Colonic mucosa (tissue), 4 donors: Measurements from ENCODE around the gene ITLN1. TPM values are rescaled to one million over a fixed set of nuclear protein-coding genes. Genes with fewer than 3 reads are reported as not detected.
"Not testable (repeated sequence)": the region's sequence is repeated elsewhere in the genome, so short reads cannot be mapped to it uniquely, and the experiment has no call there.

Source experiments
- DNase-seq: peaks from one replicate; pipeline ENCODE4 v3.0.0-alpha.2; 2020
- H3K27ac ChIP-seq: fragments of 200-600 bp; one replicate; pipeline ENCODE4 v1.8.0; 2021
- H3K27me3 ChIP-seq: fragments of 200-600 bp; one replicate; pipeline ENCODE4 v1.8.0; 2021
- H3K36me3 ChIP-seq: fragments of 200-600 bp; one replicate; pipeline ENCODE4 v1.8.0; 2021
- H3K4me1 ChIP-seq: fragments of 200-600 bp; one replicate; pipeline ENCODE4 v1.8.0; 2021; ENCODE audit warnings: mild to moderate bottlenecking
- H3K4me3 ChIP-seq: fragments of 200-600 bp; one replicate; pipeline ENCODE4 v1.8.0; 2021
- H3K9ac ChIP-seq, 2 donors: one replicate each; pipeline ENCODE4 v1.7.0; 2013; ENCODE audit warnings: control low read depth in 2 of 2, low read depth in 2 of 2, low read length in 2 of 2
- H3K9me3 ChIP-seq: fragments of 200-600 bp; one replicate; pipeline ENCODE4 v1.8.0; 2021
- CTCF ChIP-seq: fragments of 200-600 bp; IDR thresholded peaks from one replicate; pipeline ENCODE4 v1.8.0; 2022; ENCODE audit warnings: antibody characterized with exemption, mild to moderate bottlenecking
- intact Hi-C: fragments of 100-400 bp; cut with DNase I; formaldehyde crosslinking; loops from one replicate; pipeline ENCODE4 v1.14.1; 2022
- total RNA-seq, 2 donors: library from RNA; stranded (reverse); fragmentation: NEBNext Ultra II Directional in 1 of 2; extraction: Animal tissue kit (Norgen Biotek cat#: 25700) in 1 of 2; gene quantifications; one replicate each; pipeline ENCODE4 v1.2.1, GENCODE V29; 2021
- donor health status: healthy.
- donor health status: DM: no; HTN: no; CAD: no.
- donor health status: DM: no; HTN: no; CAD: no.

The ITLN1 gene
- total RNA-seq, 2 donors from 2014 or later, result 164 to 256 TPM

DNA sequence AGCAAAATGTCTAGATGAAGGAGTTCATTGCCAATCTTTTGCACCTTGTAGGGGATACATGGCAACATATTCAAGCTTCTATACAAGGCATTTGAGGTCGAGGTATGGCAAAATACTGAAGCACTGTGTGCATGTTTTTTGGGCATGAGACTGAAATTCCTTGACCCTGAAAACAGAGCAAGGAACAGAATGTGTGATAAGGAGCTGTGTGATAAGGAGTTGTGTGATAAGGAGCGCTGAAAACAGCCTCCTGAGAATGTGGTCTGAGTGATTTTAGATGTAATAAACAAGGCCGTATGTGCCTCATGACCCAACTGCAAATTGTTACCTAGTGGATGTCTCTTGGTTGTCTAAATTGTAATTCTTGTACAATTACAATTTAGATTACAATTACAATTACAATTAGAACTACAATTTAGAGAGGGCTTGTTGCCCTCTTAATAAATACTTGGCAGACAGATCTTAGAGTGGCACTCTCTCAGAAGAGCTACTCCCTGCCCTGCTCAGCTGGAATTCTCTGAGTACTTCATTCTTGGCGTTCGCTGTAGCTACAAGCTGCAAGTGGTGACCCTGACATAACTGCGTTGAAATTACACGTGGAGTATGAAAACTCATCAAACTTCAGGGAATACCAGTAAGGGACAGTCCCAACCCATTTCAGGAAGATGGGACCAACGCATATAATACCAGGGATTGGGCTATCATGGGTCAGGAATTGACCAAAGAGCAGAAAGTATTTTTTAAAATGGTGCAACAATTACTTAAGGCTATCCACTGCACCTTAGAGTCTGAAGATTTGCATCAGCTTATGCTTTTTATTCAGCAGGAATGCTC, 20.0 kb upstream of the ITLN1 start:
- intact Hi-C loops, result no loop called here
- H3K4me3 ChIP-seq, result no peak overlapping the region
- no peak for DNase-seq
- no peak overlapping the region for H3K27ac ChIP-seq
- no peaks in the 10 kb centered on the region for H3K4me1 ChIP-seq
- H3K9me3 ChIP-seq, result no peaks in the 10 kb centered on the region
- no peak overlapping the region for H3K9ac ChIP-seq
- H3K27me3 ChIP-seq, result peaks cover 4% of the 10 kb centered on the region
- H3K36me3 ChIP-seq, result no peaks in the 10 kb centered on the region
- no peak for TF ChIP-seq CTCF

GRCh38 chr1:160902251-160902650, 17.3 kb upstream of the ITLN1 start:
- H3K27me3 ChIP-seq, H3K9ac ChIP-seq, DNase-seq, intact Hi-C loops, H3K36me3 ChIP-seq, H3K4me1 ChIP-seq, H3K9me3 ChIP-seq, H3K4me3 ChIP-seq, H3K27ac ChIP-seq: not testable (repeated sequence)

- Histone ChIP-seq H3K27ac (no peak overlapping the region), H3K27me3 (peaks cover 4% of the 10 kb centered on the region), H3K9ac (no peak overlapping the region), H3K4me1 (no peaks in the 10 kb centered on the region), H3K9me3 (no peaks in the 10 kb centered on the region), H3K4me3 (no peak overlapping the region), H3K36me3 (no peaks in the 10 kb centered on the region)
- no peak for TF ChIP-seq CTCF
- no peak for DNase-seq
- intact Hi-C loops, result no loop called here
These were observed 16.8 kb upstream of the ITLN1 start for GRCh38 chr1:160901768-160902167.

DNA sequence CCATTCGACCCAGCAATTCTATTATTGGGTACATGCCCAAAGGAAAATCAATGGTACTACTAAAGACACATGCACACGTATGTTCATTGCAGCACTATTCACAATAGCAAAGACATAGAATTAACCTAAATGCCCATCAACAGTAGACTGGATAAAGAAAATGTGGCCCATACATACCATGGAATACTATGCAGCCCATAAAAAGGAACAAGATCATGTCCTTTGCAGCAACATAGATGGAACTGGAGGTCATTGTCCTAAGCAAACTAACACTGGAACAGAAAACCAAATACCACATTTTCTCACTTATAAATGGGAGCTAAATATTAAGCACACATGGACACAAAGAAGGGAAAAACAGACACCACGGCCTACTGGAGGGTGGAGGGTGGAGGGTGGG, 15.7 kb upstream of the ITLN1 start:
- H3K4me3 ChIP-seq, H3K27ac ChIP-seq, H3K27me3 ChIP-seq, intact Hi-C loops, H3K9ac ChIP-seq, H3K9me3 ChIP-seq, H3K36me3 ChIP-seq, H3K4me1 ChIP-seq, DNase-seq: not testable (repeated sequence)

GRCh38 chr1:160894368-160895135, 9.6 kb upstream of the ITLN1 start:
- not testable (repeated sequence) for H3K9me3 ChIP-seq

DNA sequence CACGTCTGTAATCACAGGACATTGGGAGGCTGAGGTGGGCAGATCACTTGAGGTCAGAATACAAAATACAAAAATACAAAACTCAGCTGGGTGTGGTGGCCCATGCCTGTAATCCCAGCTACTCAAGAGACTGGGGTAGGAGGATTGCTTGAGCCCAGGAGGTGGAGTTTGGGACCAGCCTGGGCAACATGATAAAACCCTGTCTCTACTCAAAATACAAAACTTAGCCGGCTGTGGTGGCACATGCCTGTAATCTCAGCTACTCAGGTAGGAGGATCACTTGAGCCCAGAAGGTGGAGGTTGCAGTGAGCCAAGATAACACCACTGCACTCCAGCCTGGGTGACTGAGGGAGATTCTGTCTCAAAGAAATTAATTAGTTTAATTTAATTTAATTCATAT, 6.5 kb upstream of the ITLN1 start:
- no peak overlapping the region for H3K9ac ChIP-seq
- H3K27ac ChIP-seq, result no peak overlapping the region
- H3K27me3 ChIP-seq, result no peaks in the 10 kb centered on the region
- H3K36me3 ChIP-seq, result no peaks in the 10 kb centered on the region
- no peak for DNase-seq
- no peaks in the 10 kb centered on the region for H3K4me1 ChIP-seq
- TF ChIP-seq CTCF, result no peak
- no peaks in the 10 kb centered on the region for H3K9me3 ChIP-seq
- no peak overlapping the region for H3K4me3 ChIP-seq
- intact Hi-C loops, result no loop called here

More at GRCh38 chr1:160894368-160895135, 9.6 kb upstream of the ITLN1 start:
- H3K4me3 ChIP-seq, DNase-seq, H3K9ac ChIP-seq, H3K36me3 ChIP-seq, H3K27me3 ChIP-seq, intact Hi-C loops, H3K4me1 ChIP-seq, H3K27ac ChIP-seq: not testable (repeated sequence)

- no peak for TF ChIP-seq CTCF
- intact Hi-C loops, result no loop called here
- no peaks in the 10 kb centered on the region for H3K36me3 ChIP-seq
- H3K4me1 ChIP-seq, result no peaks in the 10 kb centered on the region
- no peak overlapping the region for H3K27ac ChIP-seq
- no peak for DNase-seq
- no peak overlapping the region for H3K9ac ChIP-seq
- no peaks in the 10 kb centered on the region for H3K27me3 ChIP-seq
- H3K4me3 ChIP-seq, result no peak overlapping the region
- H3K9me3 ChIP-seq, result no peaks in the 10 kb centered on the region
These were observed 3.9 kb upstream of the ITLN1 start for GRCh38 chr1:160888926-160889325.
